ENCODE data around the gene TGFA. TPM values are rescaled to one million over a fixed set of nuclear protein-coding genes. Genes with fewer than 3 reads are reported as not detected.

TGFA gene
- total and polyA plus RNA-seq, 2 donors from 2014 or later, result 8.3 to 30.8 TPM

DNA sequence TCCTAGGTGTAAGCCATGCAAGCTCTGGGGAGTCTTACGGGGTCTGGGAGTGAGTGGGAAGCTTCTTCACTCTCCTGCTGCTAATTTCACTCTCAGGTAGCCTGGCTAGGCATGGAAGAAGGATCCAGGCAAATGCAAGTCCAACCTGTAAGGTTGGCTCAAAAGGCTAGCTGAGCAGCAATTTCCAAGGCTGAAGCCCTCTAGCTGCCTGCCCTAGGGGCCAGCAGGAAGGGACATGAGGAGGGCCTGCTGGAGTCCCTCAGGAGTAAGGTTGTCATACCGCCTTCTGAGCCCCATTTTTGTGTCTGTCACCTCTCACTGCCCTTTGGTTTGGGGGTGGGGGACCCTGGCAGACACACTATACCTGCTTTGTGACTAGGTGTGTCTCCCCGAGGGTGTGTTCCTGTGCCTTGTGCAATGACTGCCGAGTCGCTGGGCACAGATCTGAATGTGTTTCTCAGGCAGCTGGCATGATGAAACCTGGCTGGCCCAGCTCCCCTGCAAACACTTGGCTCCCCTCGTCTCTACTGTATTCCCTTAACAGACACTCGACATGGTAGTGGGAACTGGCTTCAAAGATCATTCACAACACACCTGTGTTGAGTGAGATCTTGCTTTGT is 127.8 kb downstream of the TGFA start:
- intact Hi-C loops (cut with DNase I), result no loop called here
- TF ChIP-seq, protein P1, sequence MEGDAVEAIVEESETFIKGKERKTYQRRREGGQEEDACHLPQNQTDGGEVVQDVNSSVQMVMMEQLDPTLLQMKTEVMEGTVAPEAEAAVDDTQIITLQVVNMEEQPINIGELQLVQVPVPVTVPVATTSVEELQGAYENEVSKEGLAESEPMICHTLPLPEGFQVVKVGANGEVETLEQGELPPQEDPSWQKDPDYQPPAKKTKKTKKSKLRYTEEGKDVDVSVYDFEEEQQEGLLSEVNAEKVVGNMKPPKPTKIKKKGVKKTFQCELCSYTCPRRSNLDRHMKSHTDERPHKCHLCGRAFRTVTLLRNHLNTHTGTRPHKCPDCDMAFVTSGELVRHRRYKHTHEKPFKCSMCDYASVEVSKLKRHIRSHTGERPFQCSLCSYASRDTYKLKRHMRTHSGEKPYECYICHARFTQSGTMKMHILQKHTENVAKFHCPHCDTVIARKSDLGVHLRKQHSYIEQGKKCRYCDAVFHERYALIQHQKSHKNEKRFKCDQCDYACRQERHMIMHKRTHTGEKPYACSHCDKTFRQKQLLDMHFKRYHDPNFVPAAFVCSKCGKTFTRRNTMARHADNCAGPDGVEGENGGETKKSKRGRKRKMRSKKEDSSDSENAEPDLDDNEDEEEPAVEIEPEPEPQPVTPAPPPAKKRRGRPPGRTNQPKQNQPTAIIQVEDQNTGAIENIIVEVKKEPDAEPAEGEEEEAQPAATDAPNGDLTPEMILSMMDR (IDR thresholded peaks at IDR 0.05; ENCODE audit: borderline replicate concordance, extremely low read depth, insufficient read depth), result no peak
- H3K4me1 ChIP-seq (ENCODE audit: control insufficient read depth in 2 of 3, insufficient read depth in 2 of 3, low read depth in 1 of 3, low read length in 3 of 3), result no peaks in the 10 kb centered on the region
- H3K36me3 ChIP-seq (ENCODE audit: control insufficient read depth in 2 of 3, insufficient read depth in 3 of 3, low read length in 3 of 3), result no peaks in the 10 kb centered on the region
- no peaks in the 10 kb centered on the region for H3K27me3 ChIP-seq (ENCODE audit: control insufficient read depth, insufficient read depth, low read length)
- no peak overlapping the region for H3K4me3 ChIP-seq (ENCODE audit: low read length in 3 of 3)
- H3K27ac ChIP-seq (ENCODE audit: low read depth in 2 of 2, low read length in 2 of 2), result no peak overlapping the region
- DNase-seq (no peak), FAIRE-seq (no peak)
- no peak overlapping the region for H3K9ac ChIP-seq (ENCODE audit: low read length in 3 of 3)
- no peaks in the 10 kb centered on the region for H3K9me3 ChIP-seq (ENCODE audit: control insufficient read depth in 2 of 3, insufficient read depth in 1 of 3, low read length in 3 of 3)

DNA sequence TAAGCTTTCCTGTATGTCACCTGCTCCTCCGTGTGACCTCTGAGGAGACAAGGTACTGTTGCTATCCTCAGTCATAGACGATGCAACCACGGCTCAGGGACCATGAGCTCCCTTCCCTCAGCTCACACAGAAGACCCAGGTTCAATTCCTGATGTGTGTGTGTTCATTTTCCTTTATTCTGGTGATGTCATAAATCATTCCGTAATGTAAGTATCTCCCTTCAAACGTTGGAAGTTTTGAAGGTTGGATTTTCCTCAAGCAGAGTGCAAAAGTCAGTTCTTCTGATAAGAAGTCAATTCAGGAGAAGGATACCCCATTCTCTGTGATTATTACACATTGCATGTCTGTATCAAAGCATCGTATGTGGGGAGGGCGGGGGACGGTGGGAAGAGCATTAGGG is 132.9 kb downstream of the TGFA start:
- H3K27me3 ChIP-seq (ENCODE audit: control insufficient read depth, insufficient read depth, low read length), result no peaks in the 10 kb centered on the region
- H3K9ac ChIP-seq (ENCODE audit: low read length in 3 of 3), result no peak overlapping the region
- FAIRE-seq (no peak), DNase-seq (no peak)
- intact Hi-C loops (cut with DNase I), result no loop called here
- no peaks in the 10 kb centered on the region for H3K9me3 ChIP-seq (ENCODE audit: control insufficient read depth in 2 of 3, insufficient read depth in 1 of 3, low read length in 3 of 3)
- H3K27ac ChIP-seq (ENCODE audit: low read depth in 2 of 2, low read length in 2 of 2), result no peak overlapping the region
- H3K36me3 ChIP-seq (ENCODE audit: control insufficient read depth in 2 of 3, insufficient read depth in 3 of 3, low read length in 3 of 3), result no peaks in the 10 kb centered on the region
- TF ChIP-seq, protein P1 (IDR thresholded peaks at IDR 0.05; ENCODE audit: borderline replicate concordance, extremely low read depth, insufficient read depth), result no peak
- H3K4me1 ChIP-seq (ENCODE audit: control insufficient read depth in 2 of 3, insufficient read depth in 2 of 3, low read depth in 1 of 3, low read length in 3 of 3), result no peaks in the 10 kb centered on the region
- no peak overlapping the region for H3K4me3 ChIP-seq (ENCODE audit: low read length in 3 of 3)

DNA sequence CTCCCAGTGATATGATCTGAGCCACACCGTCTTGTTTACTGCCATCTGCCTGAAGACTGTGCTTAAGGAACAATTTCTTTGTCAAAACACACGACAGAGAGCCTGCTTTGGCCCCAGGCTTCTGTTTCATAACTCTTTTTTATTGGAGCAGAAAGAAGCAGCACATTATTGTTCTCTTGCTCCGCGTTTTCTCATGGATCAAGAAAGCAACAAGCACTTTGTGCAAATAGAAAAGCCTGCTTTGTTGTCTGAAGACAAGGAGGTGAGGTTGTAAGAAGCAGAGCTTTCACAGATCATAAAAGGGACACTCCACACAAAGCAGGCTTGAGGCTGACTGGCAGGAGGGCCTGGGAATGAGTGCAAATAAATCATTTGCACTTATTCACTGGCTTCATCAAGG is 133.5 kb downstream of the TGFA start:
- Histone ChIP-seq H3K9me3 (ENCODE audit: control insufficient read depth in 2 of 3, insufficient read depth in 1 of 3, low read length in 3 of 3) (no peaks in the 10 kb centered on the region), H3K36me3 (ENCODE audit: control insufficient read depth in 2 of 3, insufficient read depth in 3 of 3, low read length in 3 of 3) (no peaks in the 10 kb centered on the region), H3K9ac (ENCODE audit: low read length in 3 of 3) (no peak overlapping the region), H3K4me1 (ENCODE audit: control insufficient read depth in 2 of 3, insufficient read depth in 2 of 3, low read depth in 1 of 3, low read length in 3 of 3) (no peaks in the 10 kb centered on the region), H3K27ac (ENCODE audit: low read depth in 2 of 2, low read length in 2 of 2) (no peak overlapping the region), H3K27me3 (ENCODE audit: control insufficient read depth, insufficient read depth, low read length) (no peaks in the 10 kb centered on the region), H3K4me3 (ENCODE audit: low read length in 3 of 3) (no peak overlapping the region)
- TF ChIP-seq, protein P1 (IDR thresholded peaks at IDR 0.05; ENCODE audit: borderline replicate concordance, extremely low read depth, insufficient read depth), result no peak
- DNase-seq (peak in 1 of 5 donors; percentile 29), FAIRE-seq (no peak)
- intact Hi-C loops (cut with DNase I), result no loop called here

DNA sequence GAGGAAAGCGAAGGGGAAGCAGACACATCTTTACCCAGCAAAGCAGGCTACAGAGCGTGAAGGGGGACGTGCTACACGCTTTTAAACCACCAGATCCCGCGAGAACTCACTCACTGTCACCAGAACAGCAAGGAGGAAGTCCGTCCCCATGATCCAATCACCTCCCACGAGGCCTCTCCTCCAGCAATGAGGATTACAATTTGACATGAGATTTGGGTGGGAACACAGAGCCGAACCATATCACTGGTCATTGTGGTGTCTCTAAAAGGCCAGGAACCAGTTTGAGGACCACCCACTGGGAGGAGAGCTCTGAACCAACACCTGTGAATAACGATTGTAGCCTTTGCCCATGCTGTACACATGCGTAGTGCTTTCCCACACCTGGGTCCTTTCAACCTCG is 135.1 kb downstream of the TGFA start:
- DNase-seq, result no peak
- H3K27me3 ChIP-seq (ENCODE audit: control insufficient read depth, insufficient read depth, low read length), result no peaks in the 10 kb centered on the region
- H3K4me3 ChIP-seq (ENCODE audit: low read length in 3 of 3), result no peak overlapping the region
- intact Hi-C loops (cut with DNase I), result no loop called here
- H3K27ac ChIP-seq (ENCODE audit: low read depth in 2 of 2, low read length in 2 of 2), result no peak overlapping the region
- H3K9me3 ChIP-seq (ENCODE audit: control insufficient read depth in 2 of 3, insufficient read depth in 1 of 3, low read length in 3 of 3), result no peaks in the 10 kb centered on the region
- no peak overlapping the region for H3K9ac ChIP-seq (ENCODE audit: low read length in 3 of 3)
- H3K4me1 ChIP-seq (ENCODE audit: control insufficient read depth in 2 of 3, insufficient read depth in 2 of 3, low read depth in 1 of 3, low read length in 3 of 3), result no peaks in the 10 kb centered on the region
- FAIRE-seq, result no peak
- no peaks in the 10 kb centered on the region for H3K36me3 ChIP-seq (ENCODE audit: control insufficient read depth in 2 of 3, insufficient read depth in 3 of 3, low read length in 3 of 3)
- TF ChIP-seq, protein P1 (IDR thresholded peaks at IDR 0.05; ENCODE audit: borderline replicate concordance, extremely low read depth, insufficient read depth), result no peak

All from kidney (tissue), 14 donors.